ENCODE data around the gene TSC2.

The TSC2 gene

DNA sequence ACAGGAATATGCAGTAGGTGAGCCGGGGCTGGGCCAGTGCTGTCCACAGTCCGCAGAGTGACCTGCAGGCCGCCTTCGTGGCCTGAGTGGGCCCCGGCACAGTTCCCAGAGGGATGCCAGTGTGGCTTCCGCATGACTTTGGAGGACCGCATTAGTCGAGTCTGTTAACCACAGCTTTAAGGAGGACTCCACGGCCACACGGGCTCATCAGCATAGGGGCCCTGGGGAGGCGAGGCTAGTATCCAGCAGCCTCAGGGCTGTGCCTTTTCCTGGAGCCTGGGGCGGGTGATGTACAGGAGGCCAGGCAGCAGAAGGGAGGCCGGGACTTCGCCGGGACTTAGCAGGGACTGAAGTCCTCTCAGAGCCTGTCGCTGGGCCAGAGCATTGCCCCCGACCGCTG is 13.2 kb downstream of the TSC2 start:
- no peak overlapping the region for H3K4me3 Mint-ChIP-seq
- H3K36me3 Mint-ChIP-seq = peaks cover 3% of the 10 kb centered on the region
- no peaks in the 10 kb centered on the region for H3K27me3 Mint-ChIP-seq
- H3K4me1 Mint-ChIP-seq = no peaks in the 10 kb centered on the region
- no peaks in the 10 kb centered on the region for H3K9me3 Mint-ChIP-seq
- H3K27ac Mint-ChIP-seq = no peak overlapping the region

DNA sequence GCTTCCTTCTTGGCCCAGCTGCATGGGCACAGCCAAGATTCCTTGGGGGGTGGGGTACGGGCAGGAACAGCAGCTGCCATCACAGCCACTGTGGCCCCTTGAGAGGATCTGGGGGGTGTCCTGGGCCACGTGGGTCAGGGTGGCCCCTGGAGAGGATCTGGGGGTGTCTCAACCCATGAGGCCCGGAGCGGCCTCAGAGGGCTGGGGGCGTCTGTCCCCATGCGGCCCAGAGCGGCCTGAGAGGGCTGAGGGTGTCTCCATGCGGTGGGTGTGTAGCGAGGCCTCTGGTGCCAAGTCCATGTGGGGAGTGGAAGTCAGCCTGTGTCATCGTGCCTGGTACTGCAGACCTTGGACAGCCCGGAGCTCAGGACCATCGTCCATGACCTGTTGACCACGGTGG is 13.7 kb downstream of the TSC2 start:
- peaks cover 6% of the 10 kb centered on the region for H3K36me3 Mint-ChIP-seq
- H3K9me3 Mint-ChIP-seq = no peaks in the 10 kb centered on the region
- no peak overlapping the region for H3K4me3 Mint-ChIP-seq
- H3K27ac Mint-ChIP-seq = no peak overlapping the region
- H3K27me3 Mint-ChIP-seq = no peaks in the 10 kb centered on the region
- no peaks in the 10 kb centered on the region for H3K4me1 Mint-ChIP-seq

DNA sequence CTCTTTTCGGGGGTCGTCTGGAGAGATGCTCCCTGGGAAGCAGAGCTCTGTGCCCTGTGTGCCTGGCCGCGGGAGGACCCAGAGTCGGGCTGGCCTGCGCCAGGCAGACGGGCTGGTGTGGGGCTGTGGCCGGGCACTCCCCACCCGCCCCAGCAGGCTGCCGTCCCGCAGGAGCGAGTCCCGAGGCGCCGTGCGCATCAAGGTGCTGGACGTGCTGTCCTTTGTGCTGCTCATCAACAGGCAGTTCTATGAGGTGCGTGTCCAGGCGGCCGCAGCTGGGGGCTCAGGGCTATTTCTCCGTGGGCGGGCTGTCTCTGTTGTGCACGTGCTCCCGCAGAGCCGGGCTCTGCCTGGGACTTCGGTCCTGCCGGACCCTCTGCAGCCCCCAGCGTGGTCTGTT is 15.0 kb downstream of the TSC2 start:
- H3K36me3 Mint-ChIP-seq = peaks cover 6% of the 10 kb centered on the region

DNA sequence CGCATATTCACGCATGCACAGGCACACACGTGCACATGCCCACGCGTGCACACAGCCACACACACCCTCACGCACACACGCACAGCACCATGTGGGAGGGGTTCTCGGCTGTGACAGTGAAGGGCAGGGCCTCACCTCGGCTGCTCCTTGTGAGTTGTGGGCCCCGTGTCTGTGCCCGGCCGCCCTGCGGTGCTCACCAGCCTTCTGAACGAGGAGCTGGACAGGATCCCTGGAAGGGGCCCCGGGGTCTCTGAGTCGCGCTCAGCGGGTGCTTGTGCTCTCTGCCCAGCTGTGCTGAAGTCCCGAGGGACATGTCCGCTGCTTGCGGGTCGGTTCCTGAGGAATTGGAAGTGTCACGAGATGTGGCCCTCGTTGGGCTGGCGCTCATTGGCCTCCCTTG is 16.1 kb downstream of the TSC2 start:
- Mint-ChIP-seq H3K4me1 (no peaks in the 10 kb centered on the region), H3K27ac (no peak overlapping the region), H3K36me3 (peaks cover 6% of the 10 kb centered on the region), H3K9me3 (no peaks in the 10 kb centered on the region), H3K27me3 (no peaks in the 10 kb centered on the region), H3K4me3 (no peak overlapping the region)

More for the DNA sequence above, 15.0 kb downstream of the TSC2 start:
- no peak overlapping the region for H3K4me3 Mint-ChIP-seq
- no peaks in the 10 kb centered on the region for H3K4me1 Mint-ChIP-seq
- H3K27me3 Mint-ChIP-seq = no peaks in the 10 kb centered on the region
- H3K27ac Mint-ChIP-seq = no peak overlapping the region
- H3K9me3 Mint-ChIP-seq = no peaks in the 10 kb centered on the region

DNA sequence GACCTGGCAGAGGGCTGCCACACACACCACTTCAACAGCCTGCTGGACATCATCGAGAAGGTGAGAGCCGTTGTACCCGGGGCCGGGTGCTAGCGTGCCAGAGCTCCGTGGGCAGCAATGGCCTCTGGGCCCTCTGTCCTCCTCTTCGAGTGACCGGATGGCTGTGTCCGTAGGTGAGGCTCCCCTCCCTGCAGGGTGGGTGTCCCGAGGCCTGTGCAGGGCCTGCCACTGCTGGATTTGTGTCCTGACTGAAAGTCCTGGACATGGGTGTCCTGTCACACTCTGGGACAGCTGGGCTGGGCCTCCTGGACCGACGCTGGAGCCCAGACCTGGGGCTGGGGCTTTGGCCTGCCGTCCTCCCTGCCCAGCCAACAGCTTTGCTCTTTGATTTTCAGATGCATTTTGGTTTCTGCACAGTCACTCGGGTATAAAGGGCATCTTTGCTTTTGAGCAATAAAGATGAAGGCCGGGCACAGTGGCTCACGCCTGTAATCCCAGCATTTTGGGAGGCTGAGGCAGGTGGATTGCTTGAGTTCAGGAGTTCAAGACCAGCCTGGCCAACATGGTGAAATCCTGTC is 16.7 kb downstream of the TSC2 start:
- no peak overlapping the region for H3K4me3 Mint-ChIP-seq
- peaks cover 6% of the 10 kb centered on the region for H3K36me3 Mint-ChIP-seq
- H3K27me3 Mint-ChIP-seq = no peaks in the 10 kb centered on the region
- no peaks in the 10 kb centered on the region for H3K4me1 Mint-ChIP-seq
- H3K27ac Mint-ChIP-seq = no peak overlapping the region
- H3K9me3 Mint-ChIP-seq = no peaks in the 10 kb centered on the region

DNA sequence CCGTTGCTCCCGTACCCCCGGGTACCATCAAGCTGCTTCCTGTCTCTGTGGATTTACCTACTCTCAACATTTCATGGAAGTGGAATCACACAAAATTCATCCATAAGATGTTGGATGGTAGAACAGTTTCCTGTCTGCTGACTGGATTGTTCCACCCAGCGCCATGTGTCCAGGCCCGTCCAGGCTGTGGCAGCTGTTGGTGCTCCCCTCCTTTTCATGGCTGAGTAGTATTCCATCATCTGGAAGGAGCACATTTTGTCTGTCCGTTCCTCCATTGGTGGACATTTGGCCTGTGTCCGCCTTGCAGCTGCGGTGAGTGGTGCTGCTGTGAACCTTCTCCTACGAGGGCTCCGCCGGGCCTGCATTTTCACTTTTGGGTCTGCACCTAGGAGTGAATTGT is 18.4 kb downstream of the TSC2 start:
- Mint-ChIP-seq H3K4me1 (no peaks in the 10 kb centered on the region), H3K36me3 (peaks cover 6% of the 10 kb centered on the region), H3K27me3 (no peaks in the 10 kb centered on the region), H3K4me3 (no peak overlapping the region), H3K27ac (no peak overlapping the region), H3K9me3 (no peaks in the 10 kb centered on the region)

DNA sequence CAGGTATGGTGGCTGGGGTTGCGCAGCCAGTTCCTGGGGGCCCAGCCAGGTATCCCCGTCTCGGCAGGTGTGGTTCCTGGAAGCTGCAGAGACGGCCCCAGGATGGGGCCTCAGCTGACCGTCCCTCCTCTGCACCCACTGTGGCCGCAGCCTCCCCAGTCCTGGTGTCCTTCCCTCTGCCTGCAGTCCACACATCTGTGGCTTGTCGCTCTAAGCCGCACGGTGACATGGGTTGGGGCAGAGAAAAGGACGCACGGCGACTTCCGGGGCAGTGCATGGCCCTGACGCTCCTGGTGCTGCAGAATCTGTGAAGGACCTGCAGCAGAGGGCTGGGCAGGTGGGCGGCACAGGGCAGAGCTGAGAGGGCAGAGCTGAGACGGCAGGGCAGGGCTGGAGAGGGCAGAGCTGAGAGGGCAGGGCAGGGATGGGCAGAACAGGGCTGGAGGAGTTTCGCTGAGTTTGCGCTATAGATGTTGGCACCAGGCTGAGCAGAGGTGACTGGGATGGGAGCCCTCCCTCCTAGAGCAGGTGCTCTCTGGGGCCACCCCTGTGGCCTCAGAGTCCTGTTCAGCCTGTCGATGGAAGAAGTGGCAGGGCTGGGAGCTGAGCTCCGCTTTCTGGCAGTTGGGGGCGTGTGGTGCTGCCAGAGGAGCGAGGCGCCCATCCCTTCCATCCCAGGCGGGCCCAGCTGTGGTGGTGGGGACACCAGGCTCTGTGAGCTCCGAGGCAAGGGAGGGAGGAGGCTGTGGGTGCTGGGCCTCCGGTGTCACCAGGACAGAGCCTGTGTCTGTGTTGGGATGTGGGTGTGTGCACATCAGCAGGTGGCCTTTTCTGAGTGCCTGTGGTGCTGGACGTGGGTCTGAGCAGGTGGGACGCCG is 23.0 kb downstream of the TSC2 start:
- Mint-ChIP-seq H3K27ac (no peak overlapping the region), H3K4me3 (no peak overlapping the region), H3K36me3 (peaks cover 5% of the 10 kb centered on the region), H3K9me3 (no peaks in the 10 kb centered on the region), H3K4me1 (no peaks in the 10 kb centered on the region), H3K27me3 (no peaks in the 10 kb centered on the region)

DNA sequence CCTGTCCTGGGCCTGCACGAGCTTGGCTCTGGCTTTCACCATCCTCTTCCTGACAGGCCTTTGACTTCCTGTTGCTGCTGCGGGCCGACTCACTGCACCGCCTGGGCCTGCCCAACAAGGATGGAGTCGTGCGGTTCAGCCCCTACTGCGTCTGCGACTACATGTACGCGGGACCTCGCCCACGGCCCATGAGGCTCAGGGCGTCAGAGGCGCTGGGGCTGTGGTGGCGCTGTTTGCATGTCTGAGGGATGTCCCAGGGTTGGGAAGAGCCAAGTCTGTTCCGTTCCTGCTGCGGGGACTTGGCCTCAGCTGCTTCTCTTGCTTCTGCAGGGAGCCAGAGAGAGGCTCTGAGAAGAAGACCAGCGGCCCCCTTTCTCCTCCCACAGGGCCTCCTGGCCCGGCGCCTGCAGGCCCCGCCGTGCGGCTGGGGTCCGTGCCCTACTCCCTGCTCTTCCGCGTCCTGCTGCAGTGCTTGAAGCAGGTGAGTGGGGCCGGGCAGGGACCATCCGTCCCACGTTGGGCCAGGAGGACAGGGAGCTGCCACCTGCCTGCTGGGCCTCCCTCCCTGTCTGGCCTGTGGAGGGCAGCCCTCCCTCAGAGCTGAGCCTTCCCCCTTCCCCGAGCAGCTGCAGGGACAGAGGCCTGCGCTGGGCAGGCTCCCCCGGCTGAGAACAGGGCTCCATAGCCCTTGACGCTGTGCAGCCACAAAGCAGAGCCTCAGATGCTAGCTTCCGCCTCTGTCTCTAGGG is 23.8 kb downstream of the TSC2 start:
- H3K27ac Mint-ChIP-seq = no peak overlapping the region
- no peaks in the 10 kb centered on the region for H3K27me3 Mint-ChIP-seq
- H3K4me1 Mint-ChIP-seq = no peaks in the 10 kb centered on the region
- no peaks in the 10 kb centered on the region for H3K9me3 Mint-ChIP-seq
- no peak overlapping the region for H3K4me3 Mint-ChIP-seq
- peaks cover 1% of the 10 kb centered on the region for H3K36me3 Mint-ChIP-seq

DNA sequence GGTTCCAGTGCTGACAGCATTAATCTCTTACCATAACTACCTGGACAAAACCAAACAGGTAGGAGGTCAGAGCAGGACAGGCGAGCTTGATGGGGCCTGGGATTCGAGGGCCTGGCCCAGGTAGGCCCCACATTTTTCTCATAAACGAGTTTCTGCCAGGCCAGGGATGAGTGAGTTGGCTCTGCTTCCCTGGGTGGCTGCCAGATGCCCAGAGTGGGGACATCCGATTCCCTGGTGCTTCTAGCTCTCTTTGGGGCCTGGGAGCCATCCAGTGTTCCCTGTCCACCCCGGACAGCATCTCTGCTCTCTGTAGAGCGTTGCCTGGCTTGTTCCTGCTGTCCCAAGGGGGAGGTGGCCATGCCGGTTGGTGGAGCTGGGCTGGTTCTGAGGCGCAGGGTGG is 25.1 kb downstream of the TSC2 start:
- H3K27ac Mint-ChIP-seq = no peak overlapping the region
- no peaks in the 10 kb centered on the region for H3K9me3 Mint-ChIP-seq
- H3K27me3 Mint-ChIP-seq = no peaks in the 10 kb centered on the region
- H3K4me1 Mint-ChIP-seq = no peaks in the 10 kb centered on the region
- H3K4me3 Mint-ChIP-seq = no peak overlapping the region
- peaks cover 1% of the 10 kb centered on the region for H3K36me3 Mint-ChIP-seq

DNA sequence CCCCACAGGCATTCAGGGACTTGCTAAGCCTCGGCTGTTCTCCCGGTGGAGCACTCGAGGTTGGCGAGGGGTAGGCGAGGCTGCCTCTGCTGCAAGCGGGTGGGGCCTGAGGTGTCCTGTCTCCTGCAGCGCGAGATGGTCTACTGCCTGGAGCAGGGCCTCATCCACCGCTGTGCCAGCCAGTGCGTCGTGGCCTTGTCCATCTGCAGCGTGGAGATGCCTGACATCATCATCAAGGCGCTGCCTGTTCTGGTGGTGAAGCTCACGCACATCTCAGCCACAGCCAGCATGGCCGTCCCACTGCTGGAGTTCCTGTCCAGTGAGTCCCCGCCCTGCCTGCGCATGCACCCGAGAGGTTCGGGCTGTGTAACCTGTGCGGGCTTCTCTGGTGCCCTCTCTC is 26.3 kb downstream of the TSC2 start:
- Mint-ChIP-seq H3K9me3 (no peaks in the 10 kb centered on the region), H3K36me3 (peaks cover 1% of the 10 kb centered on the region), H3K4me1 (no peaks in the 10 kb centered on the region), H3K27ac (no peak overlapping the region), H3K4me3 (no peak overlapping the region), H3K27me3 (no peaks in the 10 kb centered on the region)

DNA sequence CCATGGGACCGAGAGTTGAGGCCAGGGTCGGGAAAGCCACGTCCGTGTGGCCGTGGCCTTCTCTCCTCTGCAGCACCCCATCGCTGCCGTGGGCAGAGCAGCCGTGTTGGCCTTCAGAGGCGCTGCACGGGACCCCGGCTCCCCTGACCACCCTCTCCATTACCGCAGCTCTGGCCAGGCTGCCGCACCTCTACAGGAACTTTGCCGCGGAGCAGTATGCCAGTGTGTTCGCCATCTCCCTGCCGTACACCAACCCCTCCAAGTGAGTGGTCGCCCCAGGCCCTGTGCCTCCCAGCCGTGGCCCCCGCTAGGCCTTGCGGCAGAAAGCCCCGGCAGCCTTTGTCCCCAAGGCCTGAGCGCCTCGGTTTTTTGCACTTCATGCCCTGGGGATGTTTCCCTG is 27.8 kb downstream of the TSC2 start:
- Mint-ChIP-seq H3K4me3 (no peak overlapping the region), H3K36me3 (peaks cover 1% of the 10 kb centered on the region), H3K9me3 (no peaks in the 10 kb centered on the region), H3K27ac (no peak overlapping the region), H3K27me3 (no peaks in the 10 kb centered on the region), H3K4me1 (no peaks in the 10 kb centered on the region)

DNA sequence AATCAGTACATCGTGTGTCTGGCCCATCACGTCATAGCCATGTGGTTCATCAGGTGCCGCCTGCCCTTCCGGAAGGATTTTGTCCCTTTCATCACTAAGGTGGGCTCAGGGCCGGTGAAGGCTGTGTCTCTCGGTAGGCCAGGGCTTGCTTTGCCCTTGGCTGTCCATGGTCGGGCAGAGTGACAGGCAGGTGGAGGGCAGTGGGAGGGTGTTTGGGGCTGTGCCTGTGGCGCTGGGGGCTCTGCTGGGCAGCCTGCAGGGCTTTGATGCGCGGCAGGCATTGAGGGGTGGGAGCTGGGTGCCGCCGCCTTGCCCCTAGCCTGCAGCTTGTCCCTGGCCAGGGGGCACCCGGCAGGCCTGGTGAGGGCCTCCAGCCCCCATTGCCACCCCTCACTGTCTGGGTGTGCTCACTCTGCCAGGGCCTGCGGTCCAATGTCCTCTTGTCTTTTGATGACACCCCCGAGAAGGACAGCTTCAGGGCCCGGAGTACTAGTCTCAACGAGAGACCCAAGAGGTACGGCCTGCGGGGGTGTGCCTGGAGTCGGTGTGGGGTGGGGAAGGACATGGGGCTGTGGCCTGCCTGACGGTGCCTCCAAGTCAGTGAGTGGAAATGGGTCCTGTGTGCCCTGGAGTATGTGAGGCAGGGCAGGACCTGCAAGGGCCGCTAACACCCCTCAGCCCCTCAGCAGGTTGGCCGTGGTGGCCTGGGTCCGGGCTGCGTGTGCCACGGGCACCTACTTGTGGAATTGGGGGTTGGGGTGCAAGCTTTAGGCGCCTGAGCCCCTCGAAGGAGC is 28.5 kb downstream of the TSC2 start:
- Mint-ChIP-seq H3K36me3 (peaks cover 1% of the 10 kb centered on the region), H3K4me3 (no peak overlapping the region), H3K4me1 (no peaks in the 10 kb centered on the region), H3K27me3 (no peaks in the 10 kb centered on the region), H3K9me3 (no peaks in the 10 kb centered on the region), H3K27ac (no peak overlapping the region)

DNA sequence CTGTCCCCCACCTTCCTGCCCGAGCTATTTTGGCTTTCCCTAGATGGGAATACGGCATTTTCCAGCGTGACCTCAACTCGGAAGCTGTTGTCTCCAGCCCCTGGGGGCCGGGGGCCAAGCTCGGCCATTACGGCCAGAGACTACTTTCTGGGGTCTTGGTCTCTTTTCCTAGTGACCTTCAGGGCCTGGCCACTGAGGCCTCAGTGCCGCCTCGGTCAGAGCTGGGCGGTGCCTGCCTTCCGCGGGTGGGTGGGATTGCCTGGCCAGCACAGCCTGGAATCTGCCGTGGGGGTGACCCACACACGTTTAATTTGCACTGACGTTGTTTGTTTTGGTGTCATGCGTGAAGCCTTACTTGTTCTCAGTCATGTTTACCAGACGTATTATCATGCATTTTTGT is 29.2 kb downstream of the TSC2 start:
- peaks cover 1% of the 10 kb centered on the region for H3K36me3 Mint-ChIP-seq
- no peak overlapping the region for H3K4me3 Mint-ChIP-seq
- no peaks in the 10 kb centered on the region for H3K9me3 Mint-ChIP-seq
- H3K4me1 Mint-ChIP-seq = no peaks in the 10 kb centered on the region
- no peaks in the 10 kb centered on the region for H3K27me3 Mint-ChIP-seq
- H3K27ac Mint-ChIP-seq = no peak overlapping the region

DNA sequence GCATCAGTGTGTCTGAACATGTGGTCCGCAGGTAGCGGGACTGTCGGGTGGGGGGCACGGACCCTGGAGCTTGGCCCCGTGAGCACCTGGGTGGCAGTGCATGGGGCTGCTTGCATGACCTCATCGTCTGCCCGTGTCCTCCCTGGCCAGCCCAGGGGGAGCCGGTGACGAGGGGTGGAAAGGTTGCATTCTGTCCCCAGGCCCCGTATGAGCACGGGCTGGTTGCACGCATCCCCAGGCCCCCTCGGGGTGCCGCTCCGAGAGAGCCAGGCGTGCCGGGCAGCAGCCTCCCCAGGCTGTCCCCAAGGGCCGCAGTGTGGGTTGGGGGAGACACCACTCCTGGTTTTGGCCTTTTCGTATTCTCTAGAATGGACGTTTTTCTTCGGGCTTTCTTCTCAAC is 29.9 kb downstream of the TSC2 start:
- no peaks in the 10 kb centered on the region for H3K9me3 Mint-ChIP-seq
- peaks cover 1% of the 10 kb centered on the region for H3K36me3 Mint-ChIP-seq
- H3K27ac Mint-ChIP-seq = no peak overlapping the region
- no peaks in the 10 kb centered on the region for H3K4me1 Mint-ChIP-seq
- H3K27me3 Mint-ChIP-seq = no peaks in the 10 kb centered on the region
- H3K4me3 Mint-ChIP-seq = no peak overlapping the region

DNA sequence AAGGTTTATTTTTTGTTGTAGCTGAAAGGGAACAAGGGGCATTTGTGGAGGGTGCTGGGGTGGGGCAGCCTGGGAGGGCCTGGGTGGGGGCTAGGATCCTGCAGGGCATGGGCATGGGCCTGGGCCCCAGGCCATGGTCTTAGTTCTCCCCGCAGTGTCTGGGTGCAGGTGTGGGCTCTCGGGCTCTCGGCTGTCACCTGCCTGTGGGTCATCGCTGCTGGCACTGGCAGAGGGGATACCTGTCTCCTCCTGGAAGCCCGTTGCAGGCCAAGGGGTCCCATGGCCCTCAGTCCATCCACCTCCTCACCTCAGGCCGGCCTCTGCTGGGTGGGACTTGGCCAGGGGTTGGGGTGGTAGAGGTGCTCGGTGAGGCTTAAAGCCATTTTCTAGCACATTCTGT is 30.3 kb downstream of the TSC2 start:
- H3K9me3 Mint-ChIP-seq = no peaks in the 10 kb centered on the region
- H3K36me3 Mint-ChIP-seq = peaks cover 1% of the 10 kb centered on the region
- no peaks in the 10 kb centered on the region for H3K4me1 Mint-ChIP-seq
- no peaks in the 10 kb centered on the region for H3K27me3 Mint-ChIP-seq
- no peak overlapping the region for H3K4me3 Mint-ChIP-seq
- no peak overlapping the region for H3K27ac Mint-ChIP-seq

Measured in activated naive CD4-positive, alpha-beta T cell treated with anti-CD3 and anti-CD28 coated beads, Interleukin-2, amount 50 U/mL, for 24 hours (primary cell).